GM18505 (cell line): ENCODE measurements around the gene SPATA24.
"Not testable (repeated sequence)": the region's sequence is repeated elsewhere in the genome, so short reads cannot be mapped to it uniquely, and the experiment has no call there.

Source experiments
- ATAC-seq: cut with Tn5 transposase; IDR thresholded peaks from one replicate; pipeline ENCODE4 v1.9.1; 2021; ENCODE audit not compliant: unreplicated experiment
- POLR2A ChIP-seq: IDR thresholded peaks from 4 replicates; pipeline ENCODE4 v1.6.1; 2011; ENCODE audit warnings: borderline replicate concordance; ENCODE audit not compliant: insufficient read depth, insufficient read length; ENCODE audit errors: extremely low read depth

SPATA24 gene

DNA sequence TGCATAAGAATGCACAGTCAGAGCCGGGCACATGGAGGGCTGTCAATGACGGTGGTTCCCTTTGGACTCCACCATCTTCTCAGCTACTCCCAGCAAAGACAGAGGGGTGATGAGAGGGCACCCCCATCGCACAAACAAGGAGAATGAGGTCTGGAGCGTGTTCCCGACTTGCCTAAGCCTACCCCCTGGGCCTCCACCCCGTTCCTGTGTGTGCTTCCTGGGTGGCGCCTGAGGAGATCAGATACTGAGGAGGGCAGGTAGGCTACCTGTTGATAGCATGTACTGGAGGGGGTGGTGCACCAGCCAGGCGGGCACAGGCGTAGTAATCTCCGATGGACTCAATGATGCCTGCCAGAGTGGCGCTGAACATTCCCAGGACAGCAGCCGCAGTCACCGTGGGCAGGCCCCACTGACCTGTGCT, 24.9 kb downstream of the SPATA24 start:
- ATAC-seq, result no peak
- no peak for TF ChIP-seq POLR2A

DNA sequence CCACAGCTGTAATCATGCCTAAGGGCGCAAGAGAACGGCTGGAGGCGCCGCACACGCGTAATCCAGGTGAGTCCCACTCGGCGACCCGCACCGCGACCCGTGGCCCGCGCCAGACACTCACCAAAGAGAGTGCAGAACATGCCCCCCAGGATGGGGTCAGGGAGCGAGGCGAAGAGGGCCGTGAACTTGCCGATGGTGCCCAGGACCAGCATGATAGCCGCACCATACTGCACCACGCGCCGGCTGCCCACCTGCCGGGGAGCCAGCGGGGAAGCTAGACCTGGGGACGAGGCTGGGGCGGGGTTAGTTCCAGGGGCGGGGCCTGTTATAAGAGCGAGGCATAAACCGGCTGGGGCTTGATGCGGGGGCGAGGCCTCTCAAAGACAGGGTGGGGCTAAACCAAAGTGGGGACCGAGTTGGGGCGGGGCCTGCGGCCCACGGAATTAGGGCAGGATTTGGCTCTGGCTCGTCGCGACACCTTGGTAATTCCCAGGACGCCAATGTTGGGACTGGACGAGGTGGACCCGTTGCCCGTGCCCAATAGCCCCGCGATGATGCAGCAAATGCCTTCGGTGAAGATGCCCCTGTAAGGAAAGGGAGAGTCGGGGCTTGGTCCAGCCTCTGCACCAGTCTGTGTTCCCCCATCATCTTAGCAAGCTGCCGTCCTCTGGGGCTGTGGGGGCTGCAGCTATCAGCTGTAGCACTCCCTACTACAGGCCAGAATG, 25.6 kb downstream of the SPATA24 start:
- no peak for TF ChIP-seq POLR2A
- ATAC-seq, result no peak

DNA sequence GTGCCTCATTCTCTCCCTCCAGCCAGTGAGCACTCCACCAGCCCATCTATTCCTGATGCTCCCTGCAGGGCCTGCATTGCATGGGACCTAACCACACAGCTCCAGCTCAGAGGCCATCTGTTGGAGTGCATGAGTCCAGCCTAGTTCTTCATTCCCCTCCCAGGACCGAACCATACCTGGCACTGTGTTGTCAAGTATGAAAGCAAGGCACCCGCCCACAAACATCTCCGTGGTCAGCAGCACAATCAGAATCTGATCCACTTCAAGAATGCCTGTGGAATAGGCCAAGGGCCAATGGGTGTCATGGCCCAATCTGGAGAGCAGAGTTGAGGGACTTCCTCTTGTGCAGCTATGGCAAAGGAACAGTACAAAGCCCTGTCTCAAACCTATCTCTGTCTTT, 26.7 kb downstream of the SPATA24 start:
- ATAC-seq, result no peak
- no peak for TF ChIP-seq POLR2A

DNA sequence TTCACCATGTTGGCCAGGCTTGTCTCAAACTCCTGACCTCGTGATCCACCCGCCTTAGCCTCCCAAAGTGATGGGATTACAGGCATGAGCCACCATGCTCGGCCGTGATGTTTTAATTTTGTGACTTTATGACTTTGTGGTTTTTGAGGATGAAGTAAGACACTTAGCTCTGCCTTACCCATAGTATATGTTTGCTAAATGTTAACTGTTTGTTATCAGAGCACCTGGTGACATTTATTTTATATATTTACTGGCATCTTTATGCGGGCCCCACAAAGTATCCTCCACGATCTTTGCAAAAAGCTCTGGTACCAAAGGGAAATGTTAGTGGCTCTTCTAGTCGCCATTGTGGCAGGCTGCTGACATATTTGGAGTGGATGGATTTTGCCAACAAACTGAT, 27.5 kb downstream of the SPATA24 start:
- ATAC-seq, result no peak
- no peak for TF ChIP-seq POLR2A

DNA sequence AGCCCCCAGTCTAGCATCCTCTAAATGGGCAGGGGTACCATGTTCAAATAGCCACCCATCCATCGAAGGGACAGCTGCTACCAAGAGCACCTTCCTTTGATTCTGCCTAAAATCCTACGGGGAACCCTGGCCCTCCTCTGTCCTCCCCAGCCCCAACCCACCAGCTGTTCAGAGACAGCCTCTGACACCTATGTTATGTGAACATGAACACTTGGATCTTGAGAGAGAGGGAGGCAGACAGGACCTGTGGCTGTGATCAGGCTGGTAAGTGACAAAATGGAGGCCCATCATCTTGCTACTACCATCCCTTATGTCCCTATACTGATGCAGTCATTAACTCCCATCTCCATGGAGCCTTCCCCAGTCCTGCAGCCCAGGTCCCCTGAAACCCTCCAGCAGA, 29.0 kb downstream of the SPATA24 start:
- no peak for TF ChIP-seq POLR2A
- no peak for ATAC-seq

DNA sequence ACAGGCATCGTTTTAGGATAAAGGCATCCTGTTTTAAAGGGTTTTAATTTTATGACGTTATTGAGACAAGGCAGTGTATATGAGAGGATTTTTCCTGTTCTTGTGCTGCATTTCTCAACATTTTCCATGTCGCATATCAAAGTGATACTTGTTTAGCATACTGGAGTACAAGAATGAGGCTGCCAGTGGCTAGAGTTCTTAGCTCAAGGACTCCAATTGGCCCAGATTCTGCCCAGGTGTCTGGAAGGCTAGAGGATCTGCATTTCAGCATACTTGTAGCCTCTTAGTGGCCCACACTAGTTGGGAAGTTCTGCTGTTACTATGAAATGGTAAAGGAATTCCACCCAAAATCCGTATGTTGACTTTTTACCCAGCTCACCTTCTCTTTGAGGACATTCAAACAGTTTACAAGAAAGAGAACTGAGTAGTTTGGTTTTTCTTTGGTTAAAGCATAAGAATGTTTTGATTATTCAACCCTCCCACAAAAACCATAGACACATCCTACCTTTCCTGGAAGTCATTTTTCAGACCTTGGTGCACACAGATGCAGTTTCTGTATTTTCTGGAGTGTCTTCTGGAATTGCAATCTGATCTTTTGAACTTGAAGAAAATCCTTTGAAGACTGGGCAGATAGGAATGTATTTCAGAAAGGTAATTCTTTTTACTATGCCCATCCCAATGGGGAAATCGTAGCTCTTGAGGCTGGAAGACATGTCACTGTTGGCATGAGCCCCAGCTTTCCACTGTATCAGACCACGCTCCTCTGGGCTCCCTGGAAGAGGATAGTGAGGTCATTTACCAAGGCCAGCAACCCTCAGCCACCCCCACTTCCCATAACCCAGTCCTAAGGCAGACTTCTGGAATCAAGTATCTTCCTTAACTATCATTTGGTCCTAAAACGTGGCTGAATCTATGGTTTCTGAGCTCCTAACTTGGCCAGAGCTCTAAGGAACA, 32.1 kb downstream of the SPATA24 start:
- ATAC-seq, result no peak

DNA sequence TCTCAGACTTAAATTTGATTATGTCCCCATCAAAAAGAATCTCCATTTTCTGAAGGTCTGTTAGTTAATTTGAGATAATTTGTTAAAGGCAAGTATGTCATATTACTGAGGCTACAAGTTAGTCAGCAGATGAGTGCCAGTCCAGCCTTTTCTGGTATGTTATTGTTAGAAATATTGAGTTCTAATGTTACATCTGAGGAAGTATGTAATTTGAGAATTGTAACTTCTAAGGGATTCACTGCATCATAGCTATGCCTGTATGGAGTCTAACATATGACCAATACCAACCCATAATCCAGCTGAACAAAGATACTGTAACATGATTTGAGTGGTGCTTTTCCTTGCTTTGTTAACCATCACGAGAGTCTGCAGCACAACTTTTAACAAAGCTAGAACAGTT, 34.7 kb downstream of the SPATA24 start:
- no peak for TF ChIP-seq POLR2A
- no peak for ATAC-seq

More for the DNA sequence above, 32.1 kb downstream of the SPATA24 start:
- no peak for TF ChIP-seq POLR2A

DNA sequence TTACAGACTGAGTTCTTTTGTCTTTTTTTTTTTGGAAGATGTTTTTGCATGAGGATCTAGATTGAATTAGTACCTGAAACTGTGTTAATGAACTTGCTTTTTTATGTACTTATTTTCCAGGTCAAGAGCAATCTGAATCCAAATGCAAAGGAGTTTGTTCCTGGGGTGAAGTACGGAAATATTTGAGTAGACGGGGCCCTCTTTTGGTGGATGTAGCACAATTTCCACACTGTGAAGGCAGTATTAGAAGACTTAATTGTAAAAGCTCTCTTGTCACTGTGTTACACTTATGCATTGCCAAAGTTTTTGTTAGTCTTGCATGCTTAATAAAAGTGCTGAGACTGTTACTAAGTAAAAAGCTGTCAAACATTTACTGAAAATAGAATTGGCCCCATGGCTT, 35.3 kb downstream of the SPATA24 start:
- no peak for ATAC-seq
- no peak for TF ChIP-seq POLR2A

DNA sequence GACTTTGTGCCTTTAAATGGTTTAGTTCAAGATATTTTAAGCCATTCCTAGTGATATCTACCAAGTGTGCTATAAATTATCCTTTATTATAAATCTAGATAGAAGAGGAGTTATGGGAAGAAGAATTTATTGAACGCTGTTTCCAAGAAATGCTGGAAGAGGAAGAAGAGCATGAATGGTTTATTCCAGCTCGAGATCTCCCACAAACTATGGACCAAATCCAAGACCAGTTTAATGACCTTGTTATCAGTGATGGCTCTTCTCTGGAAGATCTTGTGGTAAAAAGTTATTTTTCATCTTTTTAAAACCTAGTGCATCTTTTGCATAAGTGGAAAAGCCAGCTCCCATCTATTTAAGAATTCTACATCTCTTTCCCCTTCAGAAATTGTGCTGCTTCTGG, 39.4 kb downstream of the SPATA24 start:
- no peak for ATAC-seq
- no peak for TF ChIP-seq POLR2A

DNA sequence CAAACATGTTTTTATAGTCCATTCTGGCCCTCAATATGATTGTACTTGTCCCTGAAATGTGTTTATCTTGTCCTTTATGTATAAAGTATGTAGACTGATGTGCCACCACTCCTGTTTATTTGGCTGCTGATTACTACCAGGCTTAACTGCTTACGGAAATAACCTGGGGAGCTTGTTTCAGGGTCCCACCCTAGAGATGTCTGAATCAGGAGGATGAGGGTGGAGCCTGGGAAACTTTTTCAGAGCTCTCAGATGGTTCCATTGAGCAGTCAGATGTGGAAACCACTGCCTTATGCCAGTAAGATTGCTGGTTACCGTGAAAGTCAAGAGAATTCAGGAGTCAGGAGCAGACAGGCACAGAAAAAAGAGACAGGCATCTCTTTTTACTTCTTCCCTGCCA, 40.0 kb downstream of the SPATA24 start:
- no peak for ATAC-seq
- no peak for TF ChIP-seq POLR2A

DNA sequence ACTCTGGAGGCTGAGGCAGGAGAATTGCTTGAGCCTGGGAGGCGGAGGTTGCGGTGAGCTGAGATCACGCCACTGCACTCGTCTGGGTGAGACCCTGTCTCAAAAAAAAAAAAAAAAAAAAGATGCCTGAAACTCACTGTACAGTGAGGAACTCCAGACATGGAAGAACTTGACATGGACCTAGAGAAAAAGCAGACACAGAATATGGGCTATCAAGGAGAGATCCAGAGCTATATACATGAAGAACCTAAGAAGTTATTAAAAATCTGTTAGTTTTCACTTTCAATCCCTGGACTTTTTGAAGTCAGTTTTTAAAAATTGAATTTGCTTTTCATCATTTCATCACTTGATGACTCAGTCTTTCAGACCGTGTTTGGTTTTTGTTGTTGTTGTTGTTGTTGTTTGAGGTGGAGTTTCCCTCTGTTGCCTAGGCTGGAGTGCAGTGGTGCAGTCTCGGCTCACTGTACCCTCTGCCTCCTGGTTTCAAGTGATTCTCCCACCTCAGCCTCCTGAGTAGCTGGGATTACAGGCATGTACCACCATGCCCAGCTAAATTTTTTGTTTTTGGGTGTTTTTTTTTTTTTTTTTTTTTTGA, 42.0 kb downstream of the SPATA24 start:
- no peak for TF ChIP-seq POLR2A
- no peak for ATAC-seq

DNA sequence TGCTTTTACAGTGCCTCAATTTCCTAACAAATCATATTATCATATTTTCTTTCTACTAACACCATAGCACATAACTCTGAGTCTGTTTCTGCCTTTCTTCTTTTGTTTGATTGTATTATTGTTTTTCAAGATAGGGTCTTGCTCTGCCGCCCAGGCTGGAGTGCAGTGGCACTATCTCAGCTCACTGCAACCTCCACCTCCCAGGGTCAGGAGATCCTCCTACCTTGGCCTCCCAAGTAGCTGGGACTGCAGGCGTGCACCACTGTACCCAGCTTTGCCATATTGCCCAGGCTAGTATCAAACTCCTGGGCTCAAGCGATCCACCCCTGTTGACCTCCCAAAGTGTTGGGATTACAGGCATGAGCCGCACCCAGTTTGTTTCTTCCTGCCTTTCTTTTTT, 43.5 kb downstream of the SPATA24 start:
- ATAC-seq, result no peak
- TF ChIP-seq POLR2A, result no peak

DNA sequence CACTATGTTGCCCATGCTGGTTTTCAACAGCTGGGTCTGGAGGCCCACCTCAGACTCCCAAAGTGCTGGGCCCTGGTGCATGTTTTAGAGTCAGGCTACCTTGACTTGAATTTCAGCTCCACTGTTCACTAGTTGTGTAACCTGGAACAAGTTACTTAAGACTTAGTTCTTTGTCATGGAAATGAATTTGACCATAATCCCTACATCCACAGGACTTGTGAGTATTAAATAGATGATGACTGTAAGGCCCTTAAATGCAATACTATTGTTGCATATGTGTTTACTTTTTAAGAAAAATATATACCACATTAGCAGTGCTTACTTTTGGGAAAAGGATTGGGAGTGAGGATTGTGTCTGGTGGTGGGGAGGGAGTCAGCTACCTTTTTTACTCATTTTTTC, 45.8 kb downstream of the SPATA24 start:
- no peak for ATAC-seq
- TF ChIP-seq POLR2A, result no peak

DNA sequence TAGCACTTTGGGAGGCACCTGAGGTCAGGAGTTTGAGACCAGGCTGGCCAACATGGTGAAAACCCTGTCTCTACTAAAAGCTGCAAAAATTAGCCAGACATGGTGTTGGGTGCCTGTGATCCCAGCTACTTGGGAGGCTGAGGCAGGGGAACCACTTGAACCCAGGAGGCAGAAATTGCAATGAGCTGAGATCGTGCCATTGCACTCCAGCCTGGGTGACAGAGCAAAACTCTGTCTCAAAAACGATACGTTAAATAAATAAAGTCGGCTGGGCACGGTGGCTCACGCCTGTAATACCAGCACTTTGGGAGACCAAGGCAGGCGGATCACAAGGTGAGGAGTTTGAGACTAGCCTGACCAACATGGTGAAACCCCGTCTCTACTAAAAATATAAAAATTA, 48.0 kb downstream of the SPATA24 start:
- ATAC-seq, result not testable (repeated sequence)

DNA sequence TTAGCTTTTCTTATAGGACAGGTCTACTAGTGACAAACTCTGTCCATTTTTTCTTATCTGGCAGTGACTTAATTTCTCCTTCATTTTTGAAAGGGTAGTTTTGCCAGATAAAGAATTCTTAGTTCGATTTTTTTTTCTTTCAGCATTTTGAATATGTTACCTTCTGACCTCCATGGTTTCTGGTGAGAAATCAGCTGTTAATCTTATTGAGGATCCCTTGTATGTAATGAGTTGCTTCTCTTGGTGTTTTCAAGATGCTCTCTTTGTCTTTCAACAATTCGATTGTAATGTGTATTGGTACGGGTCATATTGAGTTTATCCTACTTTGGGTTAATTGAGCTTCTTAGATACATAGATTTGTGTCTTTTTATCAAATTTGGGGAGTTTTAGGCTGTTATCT, 49.7 kb downstream of the SPATA24 start:
- no peak for TF ChIP-seq POLR2A
- no peak for ATAC-seq

DNA sequence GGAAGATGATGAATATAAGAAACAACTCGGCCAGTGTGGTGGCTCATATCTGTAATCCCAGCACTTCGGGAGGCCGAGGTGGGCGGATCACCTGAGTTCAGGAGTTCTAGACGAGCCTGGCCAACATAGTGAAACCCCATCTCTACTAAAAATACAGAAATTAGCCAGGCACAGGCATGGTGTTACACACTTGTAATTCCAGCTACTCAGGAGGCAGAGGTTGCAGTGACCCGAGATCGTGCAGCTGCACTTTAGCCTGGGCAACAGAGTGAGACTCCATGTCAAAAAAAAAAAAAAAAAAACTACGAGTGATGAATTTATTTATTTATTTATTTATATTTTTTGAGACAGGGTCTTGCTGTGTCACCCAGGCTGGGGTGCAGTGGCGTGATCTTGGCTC, 56.0 kb downstream of the SPATA24 start:
- not testable (repeated sequence) for ATAC-seq
